Inflammatory macrophage treated with lipopolysaccharide for 4 hours (primary cell): Measurements from ENCODE around the gene PSMA5.
A peak's percentile ranks its signal among the peaks of the same experiment; 100 is the strongest.
"Not testable (repeated sequence)": the region's sequence is repeated elsewhere in the genome, so short reads cannot be mapped to it uniquely, and the experiment has no call there.

Experiments used
- DNase-seq: peaks from one replicate; pipeline ENCODE4 v3.0.0-alpha.2; 2020

The PSMA5 gene

GRCh38 chr1:109426281-109427170 is at the start of gene PSMA5:
Gene PSMA5 (minus strand): TSS chr1:109426448. CDS start chr1:109426330, 118 bp downstream.
- peak; percentile 100 for DNase-seq

- no peak for DNase-seq
Observed at GRCh38 chr1:109475261-109475660, 49.0 kb upstream of the PSMA5 start.

- no peak for DNase-seq
Observed at GRCh38 chr1:109474697-109475096, 48.4 kb upstream of the PSMA5 start.

- DNase-seq, result not testable (repeated sequence)
Observed at GRCh38 chr1:109473284-109474057, 47.2 kb upstream of the PSMA5 start.

- DNase-seq, result no peak
Observed at GRCh38 chr1:109472779-109473178, 46.5 kb upstream of the PSMA5 start.

GRCh38 chr1:109470245-109470644 is 44.0 kb upstream of the PSMA5 start:
- DNase-seq, result no peak

GRCh38 chr1:109468903-109469302 is 42.7 kb upstream of the PSMA5 start:
- no peak for DNase-seq

- no peak for DNase-seq
Observed at GRCh38 chr1:109468061-109468460, 41.8 kb upstream of the PSMA5 start.

GRCh38 chr1:109467301-109467777 is 41.1 kb upstream of the PSMA5 start:
- DNase-seq, result no peak

- DNase-seq, result peak; percentile 11
Observed at GRCh38 chr1:109466452-109467300, 40.4 kb upstream of the PSMA5 start, which contains the start of gene SYPL2. Gene SYPL2 (plus strand): TSS chr1:109466546. CDS start chr1:109466844, 298 bp downstream.

- DNase-seq, result no peak
Observed at GRCh38 chr1:109466125-109466451, 39.8 kb upstream of the PSMA5 start.

- DNase-seq, result no peak
Observed at GRCh38 chr1:109457819-109458218, 31.6 kb upstream of the PSMA5 start.

- no peak for DNase-seq
Observed at GRCh38 chr1:109454497-109455133, 28.4 kb upstream of the PSMA5 start.

GRCh38 chr1:109447524-109447923 is 21.3 kb upstream of the PSMA5 start:
- DNase-seq, result no peak

- not testable (repeated sequence) for DNase-seq
Observed at GRCh38 chr1:109445949-109446695, 19.9 kb upstream of the PSMA5 start.

GRCh38 chr1:109444346-109444745 is 18.1 kb upstream of the PSMA5 start:
- peak; percentile 10 for DNase-seq

- peak; percentile 27 for DNase-seq
Observed at GRCh38 chr1:109443476-109443875, 17.2 kb upstream of the PSMA5 start.

- DNase-seq, result peak; percentile 32
Observed at GRCh38 chr1:109441069-109441468, 14.8 kb upstream of the PSMA5 start.

GRCh38 chr1:109438798-109439297 is 12.6 kb upstream of the PSMA5 start:
- DNase-seq, result peak; percentile 89

GRCh38 chr1:109434484-109434883 is 8.2 kb upstream of the PSMA5 start:
- DNase-seq, result no peak

- peak; percentile 73 for DNase-seq
Observed at GRCh38 chr1:109433322-109433721, 7.1 kb upstream of the PSMA5 start.
